H1 (cell line): ENCODE data around the gene FAM98C. TPM values are rescaled to one million over a fixed set of nuclear protein-coding genes. Genes with fewer than 3 reads are reported as not detected.

Experiments used
- CTCF ChIA-PET: fragments of 300-600 bp; sonication (Branson Sonifier 250); formaldehyde crosslinking; loops from one replicate; lab custom pipeline; 2021; ENCODE audit not compliant: partially characterized antibody; lab: Charles Lee
- POLR2A ChIA-PET: fragments of 300-600 bp; sonication (Branson Sonifier 250); formaldehyde crosslinking; loops from one replicate; lab custom pipeline; 2021; ENCODE audit warnings: inconsistent platforms; ENCODE audit not compliant: partially characterized antibody; lab: Charles Lee
- DNase-seq, 2 experiments: peaks; one replicate each; pipeline versions ENCODE4 v3.0.0 to v3.0.0-alpha.2; 2010 to 2022; ENCODE audit warnings: low spot score in 2 of 2, low read depth in 1 of 2, mixed read lengths in 1 of 2
- FAIRE-seq: peaks from 2 replicates; lab custom pipeline; 2011; peaks lifted over from hg19 to GRCh38; lab: Jason Lieb, UNC
- H2AFZ ChIP-seq: 2 replicates; pipeline ENCODE4 v1.8.1; 2012; ENCODE audit warnings: low read length, inconsistent platforms
- H2AK5ac ChIP-seq: 2 replicates; pipeline ENCODE4 v1.6.1; 2013; ENCODE audit warnings: low read depth, low read length
- H2BK120ac ChIP-seq: replicated peaks from 2 replicates; pipeline ENCODE3; 2013; ENCODE audit warnings: low read depth, low read length, inconsistent platforms
- H2BK12ac ChIP-seq: 2 replicates; pipeline ENCODE4 v1.6.1; 2013; ENCODE audit warnings: low read depth, low read length
- H2BK15ac ChIP-seq: 2 replicates; pipeline ENCODE4 v1.6.1; 2013; ENCODE audit warnings: low read length
- H2BK20ac ChIP-seq: 2 replicates; pipeline ENCODE4 v1.6.1; 2013; ENCODE audit warnings: low read length
- H2BK5ac ChIP-seq: 2 replicates; pipeline ENCODE4 v1.6.1; 2013; ENCODE audit warnings: low read depth, low read length
- H3K14ac ChIP-seq: 2 replicates; pipeline ENCODE4 v1.6.1; 2013; ENCODE audit warnings: inconsistent platforms; ENCODE audit not compliant: insufficient read length
- H3K18ac ChIP-seq: 2 replicates; pipeline ENCODE4 v1.6.1; 2013; ENCODE audit warnings: low read length; ENCODE audit errors: extremely low read depth
- H3K23ac ChIP-seq: 2 replicates; pipeline ENCODE4 v1.6.1; 2013; ENCODE audit warnings: inconsistent platforms; ENCODE audit not compliant: insufficient read length
- H3K23me2 ChIP-seq: 2 replicates; pipeline ENCODE4 v1.6.1; 2013; ENCODE audit warnings: low read depth, low read length
- H3K27ac ChIP-seq: 2 replicates; pipeline ENCODE4 v1.6.1; 2011; ENCODE audit warnings: low read depth, low read length, inconsistent platforms
- H3K27me3 ChIP-seq, 4 experiments: replicated peaks in 1 of 4; 1 replicate in 1 of 4; 2 replicates in 3 of 4; pipeline versions ENCODE4 v1.6.1 to v1.8.1; 2011 to 2013; ENCODE audit warnings: low read length in 3 of 4, mild to moderate bottlenecking in 3 of 4, inconsistent platforms in 2 of 4, mixed read lengths in 2 of 4, moderate library complexity in 1 of 4; ENCODE audit not compliant: control insufficient read depth in 3 of 4, insufficient read depth in 3 of 4; ENCODE audit errors: extremely low read depth in 1 of 4
- H3K36me3 ChIP-seq, 4 experiments: 2 replicates each; pipeline versions ENCODE4 v1.6.1 to v1.8.1; 2011 to 2013; ENCODE audit warnings: mild to moderate bottlenecking in 4 of 4, low read length in 3 of 4, moderate library complexity in 2 of 4, control low read depth in 1 of 4, inconsistent platforms in 1 of 4; ENCODE audit not compliant: insufficient read depth in 4 of 4, control insufficient read depth in 2 of 4
- H3K4ac ChIP-seq: replicated peaks from 2 replicates; pipeline ENCODE3; 2013; ENCODE audit warnings: low read length, low read depth, mixed read lengths, inconsistent platforms; ENCODE audit not compliant: insufficient read length
- H3K4me1 ChIP-seq, 4 experiments: replicated peaks in 1 of 4; 1 replicate in 1 of 4; 2 replicates in 3 of 4; pipeline versions ENCODE4 v1.6.1 to v1.8.1; 2011 to 2013; ENCODE audit warnings: low read length in 3 of 4, inconsistent platforms in 2 of 4, mixed read lengths in 1 of 4; ENCODE audit not compliant: insufficient read depth in 4 of 4, control insufficient read depth in 3 of 4
- H3K4me2 ChIP-seq, 2 experiments: 2 replicates each; pipeline versions ENCODE4 v1.6.1 to v1.8.1; 2011 to 2013; ENCODE audit warnings: low read depth in 2 of 2, low read length in 2 of 2, control low read depth in 1 of 2, inconsistent platforms in 1 of 2, mild to moderate bottlenecking in 1 of 2; ENCODE audit not compliant: insufficient read depth in 1 of 2
- H3K4me3 ChIP-seq, 4 experiments: fragments of 200-600, 300-600 bp in 1 of 4; sonication (generic), shearing (Covaris generic), sonication (Bioruptor Twin) in 1 of 4; 2 replicates each; pipeline versions ENCODE4 v1.5.1 to v1.8.1; 2011 to 2016; ENCODE audit warnings: low read length in 4 of 4, low read depth in 3 of 4, control low read depth in 2 of 4, inconsistent platforms in 2 of 4, mild to moderate bottlenecking in 2 of 4, mixed read lengths in 1 of 4, moderate library complexity in 1 of 4; ENCODE audit not compliant: insufficient read depth in 2 of 4; ENCODE audit errors: extremely low read depth in 1 of 4
- H3K56ac ChIP-seq: replicated peaks from 2 replicates; pipeline ENCODE3; 2013; ENCODE audit warnings: low read depth, mild to moderate bottlenecking, mixed read lengths, low read length, inconsistent platforms; ENCODE audit not compliant: insufficient read length
- H3K79me1 ChIP-seq: 2 replicates; pipeline ENCODE4 v1.6.1; 2013; ENCODE audit warnings: low read depth, low read length, control low read depth
- H3K79me2 ChIP-seq, 2 experiments: 2 replicates each; pipeline versions ENCODE4 v1.6.1 to v1.8.1; 2012 to 2013; ENCODE audit warnings: low read length in 2 of 2, mild to moderate bottlenecking in 2 of 2, inconsistent platforms in 1 of 2; ENCODE audit not compliant: insufficient read depth in 2 of 2, control insufficient read depth in 1 of 2
- H3K9ac ChIP-seq, 4 experiments: replicated peaks in 1 of 4; 1 replicate in 1 of 4; 2 replicates in 3 of 4; pipeline versions ENCODE4 v1.6.1 to v1.8.1; 2011 to 2013; ENCODE audit warnings: low read depth in 3 of 4, low read length in 3 of 4, control low read depth in 2 of 4, mild to moderate bottlenecking in 2 of 4, moderate library complexity in 2 of 4, inconsistent platforms in 1 of 4; ENCODE audit errors: extremely low read depth in 1 of 4
- H3K9me3 ChIP-seq, 2 experiments: 2 replicates each; pipeline versions ENCODE4 v1.6.1 to v1.8.1; 2012 to 2013; ENCODE audit warnings: mild to moderate bottlenecking in 2 of 2, moderate library complexity in 2 of 2, control low read depth in 1 of 2, inconsistent platforms in 1 of 2, low read depth in 1 of 2, low read length in 1 of 2, mixed read lengths in 1 of 2; ENCODE audit not compliant: insufficient read depth in 2 of 2
- H4K20me1 ChIP-seq, 2 experiments: replicated peaks in 1 of 2; 2 replicates each; pipeline versions ENCODE3 to v1.8.1; 2011 to 2013; ENCODE audit warnings: inconsistent platforms in 2 of 2, low read length in 2 of 2, mild to moderate bottlenecking in 1 of 2; ENCODE audit not compliant: insufficient read depth in 2 of 2, control insufficient read depth in 1 of 2
- H4K5ac ChIP-seq: 2 replicates; pipeline ENCODE4 v1.6.1; 2013; ENCODE audit warnings: low read length, low read depth, mixed read lengths, inconsistent platforms; ENCODE audit not compliant: insufficient read length
- H4K8ac ChIP-seq: 2 replicates; pipeline ENCODE4 v1.8.0; 2013; ENCODE audit warnings: mild to moderate bottlenecking, moderate library complexity, low read length, inconsistent platforms; ENCODE audit not compliant: insufficient read depth; ENCODE audit errors: extremely low read depth
- H4K91ac ChIP-seq: replicated peaks from 2 replicates; pipeline ENCODE3; 2013; ENCODE audit warnings: low read length, mixed read lengths, inconsistent platforms; ENCODE audit not compliant: insufficient read length
- CTBP2 ChIP-seq: IDR thresholded peaks from 2 replicates; pipeline ENCODE4 v1.7.0; 2011; ENCODE audit warnings: borderline replicate concordance, mild to moderate bottlenecking, moderate library complexity, mixed read lengths, low read length; ENCODE audit not compliant: insufficient read depth, insufficient read length
- EP300 ChIP-seq, 2 experiments: IDR thresholded peaks; 1 replicate in 1 of 2; 2 replicates in 1 of 2; pipeline ENCODE4 v1.6.1; 2011 to 2012; ENCODE audit warnings: low read depth in 2 of 2, low read length in 2 of 2, mild to moderate bottlenecking in 2 of 2, borderline replicate concordance in 1 of 2, inconsistent platforms in 1 of 2, moderate library complexity in 1 of 2
- EZH2 ChIP-seq: fragments of 200-600 bp; sonication (generic); IDR thresholded peaks from 2 replicates; pipeline ENCODE4 v1.7.1; 2012; ENCODE audit warnings: low read depth, mild to moderate bottlenecking, moderate library complexity, low read length, inconsistent platforms; ENCODE audit not compliant: severe bottlenecking
- GABPA ChIP-seq: IDR thresholded peaks from 2 replicates; pipeline ENCODE4 v1.6.1; 2011; ENCODE audit warnings: mild to moderate bottlenecking, low read length, moderate library complexity, borderline replicate concordance; ENCODE audit not compliant: insufficient read depth
- SUZ12 ChIP-seq: fragments of 200-600 bp; sonication (generic); IDR thresholded peaks from 2 replicates; pipeline ENCODE4 v1.6.1; 2012; ENCODE audit warnings: mild to moderate bottlenecking, inconsistent platforms, low read length, moderate library complexity, mixed read lengths
- WGBS, 2 experiments: shearing (Covaris generic) in 1 of 2; methylation state at CpG; one replicate each; pipeline versions ENCODE4 v1.1.6 to v1.1.7; 2013 to 2015; ENCODE audit warnings: low lambda C conversion rate in 2 of 2, mixed read lengths in 2 of 2, inconsistent platforms in 1 of 2, low coverage in 1 of 2, missing lambda C conversion rate in 1 of 2; ENCODE audit not compliant: insufficient replicate concordance in 2 of 2, insufficient coverage in 1 of 2, insufficient read length in 1 of 2; ENCODE audit errors: extremely low coverage in 1 of 2, missing lambda C conversion rate in 1 of 2; 5-methylcytosine and 5-hydroxymethylcytosine counted together
- polyA plus RNA-seq, 7 experiments: library from polyadenylated mRNA; depleted of rRNA in 3 of 7; stranded (reverse) in 5 of 7; unstranded in 2 of 7; fragments of >200 nt in 5 of 7; fragments of 200-250 nt in 2 of 7; gene quantifications; 1 replicate in 5 of 7; 2 replicates in 1 of 7; 4 replicates in 1 of 7; pipeline versions ENCODE4 v1.2.1 to v1.2.3, GENCODE V29; 2011 to 2013; ENCODE audit warnings: missing spikeins in 2 of 7, mixed read lengths in 2 of 7
- total RNA-seq: library from RNA; stranded (reverse); fragmentation: NEBNext Ultra II Directional; extraction: Animal tissue kit (Norgen Biotek cat#: 25700); gene quantifications from 2 replicates; pipeline ENCODE4 v1.2.1, GENCODE V29; 2021
- TF ChIP-seq, protein P1 (sequence below): IDR thresholded peaks from 2 replicates; pipeline ENCODE4 v1.6.1; 2012; ENCODE audit warnings: low read length, inconsistent platforms

FAM98C gene
- total and polyA plus RNA-seq, 2 of the 8 experiments (the other 6 are each of a cell fraction or from before 2014, with no cell fraction given) = 6.1 to 9.4 TPM

DNA sequence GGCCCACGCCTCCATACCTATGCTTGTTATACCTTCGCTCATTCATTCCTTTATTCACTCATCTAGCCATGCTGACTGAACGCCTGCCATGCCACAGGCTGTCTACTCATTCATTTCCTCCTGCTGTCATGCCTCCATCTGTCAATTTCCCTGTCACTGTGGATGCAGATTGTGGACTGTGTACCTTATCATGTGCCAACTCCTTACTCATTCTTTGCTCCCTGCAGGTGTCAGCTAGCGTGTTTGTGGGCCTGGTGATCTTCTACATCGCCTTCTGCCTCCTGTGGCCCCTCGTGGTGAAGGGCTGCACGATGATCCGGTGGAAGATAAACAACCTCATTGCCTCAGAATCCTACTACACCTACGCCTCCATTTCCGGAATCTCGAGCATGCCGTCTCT lies 32.6 kb upstream of the FAM98C start:
- Histone ChIP-seq H3K4me1 (peaks cover 0 to 2% (median under 1%) of the 10 kb centered on the region in 4 experiments; a peak in 1 of 7 replicates), H3K9ac (no peak overlapping the region), H3K56ac (no peak overlapping the region), H2BK5ac (no peak overlapping the region), H4K20me1 (peaks cover 0 to 3% of the 10 kb centered on the region in 2 experiments), H4K8ac (peak overlapping the region; percentile 57; the same call in 1 of the 2 replicates), H3K4me3 (no peak overlapping the region), H3K9me3 (no peaks in the 10 kb centered on the region), H2BK12ac (0 out of 2 replicates have a peak overlapping the region, but pooled peaks have one; percentile 50), H4K5ac (no peak overlapping the region), H2AFZ (no peak overlapping the region), H2AK5ac (no peak overlapping the region; the same call in 1 of the 2 replicates), H3K18ac (no peak overlapping the region), H3K36me3 (no peaks in the 10 kb centered on the region), H3K23ac (no peak overlapping the region), H3K79me2 (peaks cover 0 to 3% of the 10 kb centered on the region in 2 experiments; a peak in 2 of 4 replicates), H3K23me2 (peaks cover 5% of the 10 kb centered on the region; the same call in 1 of the 2 replicates), H3K4me2 (no peak overlapping the region), H3K27me3 (peaks cover 0 to 2% (median 0%) of the 10 kb centered on the region in 4 experiments; a peak in 2 of 7 replicates), H2BK15ac (no peak overlapping the region), H3K27ac (no peak overlapping the region), H2BK120ac (no peak overlapping the region), H4K91ac (no peak overlapping the region), H2BK20ac (no peak overlapping the region), H3K4ac (no peak overlapping the region), H3K79me1 (peaks cover under 1% of the 10 kb centered on the region; the same call in 1 of the 2 replicates), H3K14ac (no peak overlapping the region)
- POLR2A ChIA-PET = no interaction called here
- FAIRE-seq (no peak), DNase-seq (no peak)
- WGBS, 2 experiments = 85% methylated on average over 12 of the region's 12 CpGs; no CpG with 5 or more reads in 1 of the 2 experiments
- CTCF ChIA-PET = interaction anchor here (1.4 to 1.6 kb wide), 2 partner anchors 15 to 125 kb away, joined by 4 read pairs; no protein-coding TSS in a partner anchor
- TF ChIP-seq GABPA (no peak), EZH2 (no peak), CTBP2 (no peak), EP300 (IDR thresholded peaks at IDR 0.05; ENCODE audit: borderline replicate concordance in 1 of 2, low read depth in 2 of 2, low read length in 2 of 2) (no peak), SUZ12 (no peak)
- TF ChIP-seq, protein P1, sequence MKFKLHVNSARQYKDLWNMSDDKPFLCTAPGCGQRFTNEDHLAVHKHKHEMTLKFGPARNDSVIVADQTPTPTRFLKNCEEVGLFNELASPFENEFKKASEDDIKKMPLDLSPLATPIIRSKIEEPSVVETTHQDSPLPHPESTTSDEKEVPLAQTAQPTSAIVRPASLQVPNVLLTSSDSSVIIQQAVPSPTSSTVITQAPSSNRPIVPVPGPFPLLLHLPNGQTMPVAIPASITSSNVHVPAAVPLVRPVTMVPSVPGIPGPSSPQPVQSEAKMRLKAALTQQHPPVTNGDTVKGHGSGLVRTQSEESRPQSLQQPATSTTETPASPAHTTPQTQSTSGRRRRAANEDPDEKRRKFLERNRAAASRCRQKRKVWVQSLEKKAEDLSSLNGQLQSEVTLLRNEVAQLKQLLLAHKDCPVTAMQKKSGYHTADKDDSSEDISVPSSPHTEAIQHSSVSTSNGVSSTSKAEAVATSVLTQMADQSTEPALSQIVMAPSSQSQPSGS = no peak
